Breast epithelium (tissue), 4 donors: Measurements from ENCODE around the gene LHPP. TPM values are rescaled to one million over a fixed set of nuclear protein-coding genes. Genes with fewer than 3 reads are reported as not detected.

Experiments
- DNase-seq, 2 donors: peaks; one replicate each; pipeline ENCODE4 v3.0.0-alpha.2; 2019; ENCODE audit warnings: low spot score in 2 of 2
- H3K27ac ChIP-seq, 2 donors: fragments of 200-600 bp; sonication (generic) in 1 of 2; one replicate each; pipeline ENCODE4 v1.5.1; 2016 to 2019; ENCODE audit warnings: mild to moderate bottlenecking in 1 of 2
- H3K27me3 ChIP-seq, 2 donors: fragments of 200-600 bp; sonication (generic) in 1 of 2; one replicate each; pipeline versions ENCODE4 v1.5.1 to v1.6.0; 2017 to 2019; ENCODE audit warnings: control low read depth in 1 of 2, mild to moderate bottlenecking in 1 of 2
- H3K36me3 ChIP-seq: fragments of 200-600 bp; one replicate; pipeline ENCODE4 v1.5.1; 2019
- H3K4me1 ChIP-seq, 2 donors: fragments of 200-600 bp; sonication (generic); one replicate each; pipeline ENCODE4 v1.5.1; 2016 to 2019; ENCODE audit warnings: control low read depth in 1 of 2
- H3K4me3 ChIP-seq, 3 donors: fragments of 200-600 bp; sonication (generic); 1 replicate in 2 of 3; 2 replicates in 1 of 3; pipeline ENCODE4 v1.5.1; 2016 to 2019; ENCODE audit warnings: mild to moderate bottlenecking in 3 of 3, moderate library complexity in 2 of 3
- H3K9me3 ChIP-seq, 2 donors: fragments of 200-600 bp; sonication (generic) in 1 of 2; one replicate each; pipeline ENCODE4 v1.5.1; 2016 to 2019; ENCODE audit warnings: control low read depth in 1 of 2
- POLR2A ChIP-seq: fragments of 450-650 bp; IDR thresholded peaks from one replicate; pipeline ENCODE4 v1.6.1; 2016; ENCODE audit warnings: antibody characterized with exemption, mild to moderate bottlenecking, moderate library complexity
- POLR2AphosphoS5 ChIP-seq, 3 donors: sonication (generic); formaldehyde crosslinking; IDR thresholded peaks; one replicate each; pipeline ENCODE4 v1.6.1; 2017; ENCODE audit warnings: antibody characterized with exemption in 3 of 3
- intact Hi-C: fragments of 100-400 bp; cut with DNase I; formaldehyde crosslinking; loops from one replicate; pipeline ENCODE4 v1.15.1; 2023; ENCODE audit warnings: low total_unique reads
- total RNA-seq, 3 donors: library from RNA; depleted of rRNA; stranded (reverse); fragments of >200 nt; gene quantifications; one replicate each; pipeline ENCODE4 v1.1.0, GENCODE V29; 2016
- TF ChIP-seq, protein P1 (sequence below), 3 donors: fragments of 450-650 bp; IDR thresholded peaks; one replicate each; pipeline ENCODE4 v1.5.1; 2016 to 2017; ENCODE audit warnings: antibody characterized with exemption in 3 of 3, mild to moderate bottlenecking in 3 of 3, moderate library complexity in 3 of 3

LHPP gene
- total RNA-seq, 3 donors from 2014 or later: 13.1 to 19.6 (median 17.0) TPM

- intact Hi-C loops: no loop called here
- H3K4me1 ChIP-seq: no peaks in the 10 kb centered on the region
- no peaks in the 10 kb centered on the region for H3K36me3 ChIP-seq
- H3K27ac ChIP-seq: no peak overlapping the region
- no peak for TF ChIP-seq POLR2A
- no peak for TF ChIP-seq POLR2AphosphoS5 (IDR thresholded peaks at IDR 0.05)
- TF ChIP-seq, protein P1, sequence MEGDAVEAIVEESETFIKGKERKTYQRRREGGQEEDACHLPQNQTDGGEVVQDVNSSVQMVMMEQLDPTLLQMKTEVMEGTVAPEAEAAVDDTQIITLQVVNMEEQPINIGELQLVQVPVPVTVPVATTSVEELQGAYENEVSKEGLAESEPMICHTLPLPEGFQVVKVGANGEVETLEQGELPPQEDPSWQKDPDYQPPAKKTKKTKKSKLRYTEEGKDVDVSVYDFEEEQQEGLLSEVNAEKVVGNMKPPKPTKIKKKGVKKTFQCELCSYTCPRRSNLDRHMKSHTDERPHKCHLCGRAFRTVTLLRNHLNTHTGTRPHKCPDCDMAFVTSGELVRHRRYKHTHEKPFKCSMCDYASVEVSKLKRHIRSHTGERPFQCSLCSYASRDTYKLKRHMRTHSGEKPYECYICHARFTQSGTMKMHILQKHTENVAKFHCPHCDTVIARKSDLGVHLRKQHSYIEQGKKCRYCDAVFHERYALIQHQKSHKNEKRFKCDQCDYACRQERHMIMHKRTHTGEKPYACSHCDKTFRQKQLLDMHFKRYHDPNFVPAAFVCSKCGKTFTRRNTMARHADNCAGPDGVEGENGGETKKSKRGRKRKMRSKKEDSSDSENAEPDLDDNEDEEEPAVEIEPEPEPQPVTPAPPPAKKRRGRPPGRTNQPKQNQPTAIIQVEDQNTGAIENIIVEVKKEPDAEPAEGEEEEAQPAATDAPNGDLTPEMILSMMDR (IDR thresholded peaks at IDR 0.05): no peak
- no peaks in the 10 kb centered on the region for H3K9me3 ChIP-seq
- no peaks in the 10 kb centered on the region for H3K27me3 ChIP-seq
- no peak overlapping the region for H3K4me3 ChIP-seq
- DNase-seq: no peak
Observed at GRCh38 chr10:124557167-124557566, 95.5 kb downstream of the LHPP start.

- Histone ChIP-seq H3K4me1 (no peaks in the 10 kb centered on the region), H3K27ac (peak overlapping the region in 1 of 2 donors; percentile 19), H3K4me3 (no peak overlapping the region), H3K36me3 (no peaks in the 10 kb centered on the region), H3K9me3 (no peaks in the 10 kb centered on the region), H3K27me3 (no peaks in the 10 kb centered on the region)
- TF ChIP-seq, protein P1 (IDR thresholded peaks at IDR 0.05): no peak
- TF ChIP-seq POLR2AphosphoS5 (IDR thresholded peaks at IDR 0.05) (no peak), POLR2A (no peak)
- intact Hi-C loops: no loop called here
- no peak for DNase-seq
Observed at GRCh38 chr10:124557648-124558338, 96.2 kb downstream of the LHPP start.

DNA sequence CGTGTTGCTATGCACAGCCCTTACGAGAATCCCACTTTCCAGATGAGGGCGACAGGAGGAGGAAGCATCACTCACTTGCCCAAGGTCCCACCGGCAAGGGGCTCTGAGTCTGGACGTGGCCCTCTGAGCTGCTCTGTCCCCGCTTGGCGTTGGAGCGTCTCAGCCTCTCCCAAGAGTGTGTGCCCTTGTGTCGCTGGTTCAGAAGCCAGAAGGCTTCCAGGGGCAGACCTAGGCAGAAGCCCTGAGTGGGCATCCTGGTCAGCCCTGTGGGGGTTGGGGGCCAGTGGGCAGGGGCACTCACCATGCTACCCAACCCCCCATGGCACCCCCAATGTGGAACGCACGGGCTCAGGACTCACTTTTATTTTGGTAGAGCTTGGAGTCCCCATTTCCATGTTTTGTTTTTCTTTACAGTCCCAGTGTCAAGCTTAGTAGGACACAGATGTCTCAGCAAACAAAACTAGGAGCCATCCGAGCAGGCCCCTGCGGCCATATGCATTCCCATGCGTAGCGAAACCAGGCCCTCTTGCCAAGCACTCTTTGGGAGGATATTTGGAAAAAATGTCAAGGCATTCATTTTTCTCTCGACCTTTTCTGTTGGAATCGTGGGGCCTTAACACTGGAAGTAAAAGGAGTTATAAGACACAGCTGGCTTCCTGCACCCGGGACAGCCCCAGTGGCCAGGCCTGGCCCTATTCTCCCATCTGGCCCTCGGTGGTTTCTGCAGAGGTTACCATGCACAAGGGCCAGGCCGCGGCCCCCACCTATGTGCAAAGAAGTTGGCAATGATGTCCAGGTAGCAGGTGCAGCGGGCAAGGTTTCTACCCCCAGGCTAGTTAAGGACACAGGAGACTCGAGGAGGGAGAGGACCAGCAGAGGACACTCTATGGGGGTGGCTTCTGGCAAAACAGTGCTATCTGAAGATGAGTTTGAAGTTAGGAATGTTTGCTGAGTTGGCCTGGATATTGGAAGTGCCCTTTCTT is 97.0 kb downstream of the LHPP start:
- intact Hi-C loops: no loop called here
- Histone ChIP-seq H3K4me3 (no peak overlapping the region), H3K27ac (peak overlapping the region in 1 of 2 donors; percentile 79), H3K36me3 (no peaks in the 10 kb centered on the region), H3K27me3 (no peaks in the 10 kb centered on the region), H3K4me1 (no peaks in the 10 kb centered on the region), H3K9me3 (no peaks in the 10 kb centered on the region)
- no peak for DNase-seq
- TF ChIP-seq, protein P1 (IDR thresholded peaks at IDR 0.05): no peak
- TF ChIP-seq POLR2A: no peak
- no peak for TF ChIP-seq POLR2AphosphoS5 (IDR thresholded peaks at IDR 0.05)

- Histone ChIP-seq H3K27me3 (no peaks in the 10 kb centered on the region), H3K4me1 (no peaks in the 10 kb centered on the region), H3K36me3 (no peaks in the 10 kb centered on the region), H3K9me3 (no peaks in the 10 kb centered on the region), H3K4me3 (no peak overlapping the region), H3K27ac (peak overlapping the region; percentile 29 to 79)
- TF ChIP-seq, protein P1 (IDR thresholded peaks at IDR 0.05): no peak
- no peak for TF ChIP-seq POLR2A
- TF ChIP-seq POLR2AphosphoS5 (IDR thresholded peaks at IDR 0.05): no peak
- no peak for DNase-seq
- intact Hi-C loops: no loop called here
Observed at GRCh38 chr10:124559372-124560132, 97.9 kb downstream of the LHPP start.
